Activated CD8-positive, alpha-beta T cell treated with anti-CD3 and anti-CD28 coated beads for 36 hours (primary cell): Measurements from ENCODE around the gene TTC38. TPM values are rescaled to one million over a fixed set of nuclear protein-coding genes. Genes with fewer than 3 reads are reported as not detected.
A peak's percentile ranks its signal among the peaks of the same experiment; 100 is the strongest.

Experiments
- ATAC-seq: fragments of 200-7000 bp; cut with Tn5 transposase; one replicate; pipeline ENCODE4 v1.10.0; 2021; ENCODE audit warnings: mild to moderate bottlenecking, moderate library complexity
- CTCF ChIA-PET: fragments of 350-600 bp; sonication (Branson Sonifier 250); formaldehyde crosslinking; loops from one replicate; lab custom pipeline; 2021; ENCODE audit warnings: antibody characterized with exemption; lab: Charles Lee
- POLR2A ChIA-PET: fragments of 350-600 bp; sonication (Branson Sonifier 250); formaldehyde crosslinking; loops from one replicate; lab custom pipeline; 2021; ENCODE audit warnings: antibody characterized with exemption; lab: Charles Lee
- DNase-seq: peaks from one replicate; pipeline ENCODE4 v3.0.0-alpha.2; 2020
- H3K27ac Mint-ChIP-seq: one replicate; pipeline ENCODE4 v1.8.0; 2021; ENCODE audit warnings: mild to moderate bottlenecking, mixed read lengths
- H3K27me3 Mint-ChIP-seq: one replicate; pipeline ENCODE4 v1.8.0; 2021; ENCODE audit warnings: mixed read lengths
- H3K36me3 Mint-ChIP-seq: one replicate; pipeline ENCODE4 v1.8.0; 2021; ENCODE audit warnings: low read depth, mixed read lengths
- H3K4me1 Mint-ChIP-seq: one replicate; pipeline ENCODE4 v1.8.0; 2021; ENCODE audit warnings: low read depth, mixed read lengths
- H3K4me3 Mint-ChIP-seq: one replicate; pipeline ENCODE4 v1.8.0; 2021; ENCODE audit warnings: mild to moderate bottlenecking, moderate library complexity, mixed read lengths
- H3K9me3 Mint-ChIP-seq: one replicate; pipeline ENCODE4 v1.8.0; 2021; ENCODE audit warnings: mixed read lengths
- CTCF ChIP-seq: fragments of 200-600 bp; IDR thresholded peaks from one replicate; pipeline ENCODE4 v1.8.0; 2022; ENCODE audit warnings: antibody characterized with exemption, mild to moderate bottlenecking
- intact Hi-C: fragments of 100-400 bp; cut with micrococcal nuclease; formaldehyde crosslinking; loops from one replicate; pipeline ENCODE4 v1.10.0; 2022
- total RNA-seq, 2 experiments: library from RNA; stranded (reverse); gene quantifications; one replicate each; pipeline ENCODE4 v1.2.3, GENCODE V29; 2021

Gene TTC38
- total RNA-seq, 2 experiments from 2014 or later = 9.0 to 11.9 TPM

- DNase-seq (no peak), ATAC-seq (peak; percentile 56)
- TF ChIP-seq CTCF = no peak
- POLR2A ChIA-PET = no interaction called here
- peaks cover 2% of the 10 kb centered on the region for H3K4me1 Mint-ChIP-seq
- H3K4me3 Mint-ChIP-seq = no peak overlapping the region
- CTCF ChIA-PET = no interaction called here
- H3K27ac Mint-ChIP-seq = no peak overlapping the region
- intact Hi-C loops = no loop called here
- H3K36me3 Mint-ChIP-seq = no peaks in the 10 kb centered on the region
- no peaks in the 10 kb centered on the region for H3K9me3 Mint-ChIP-seq
- H3K27me3 Mint-ChIP-seq = no peaks in the 10 kb centered on the region
These were observed 34.6 kb upstream of the TTC38 start for GRCh38 chr22:46233231-46233630.

DNA sequence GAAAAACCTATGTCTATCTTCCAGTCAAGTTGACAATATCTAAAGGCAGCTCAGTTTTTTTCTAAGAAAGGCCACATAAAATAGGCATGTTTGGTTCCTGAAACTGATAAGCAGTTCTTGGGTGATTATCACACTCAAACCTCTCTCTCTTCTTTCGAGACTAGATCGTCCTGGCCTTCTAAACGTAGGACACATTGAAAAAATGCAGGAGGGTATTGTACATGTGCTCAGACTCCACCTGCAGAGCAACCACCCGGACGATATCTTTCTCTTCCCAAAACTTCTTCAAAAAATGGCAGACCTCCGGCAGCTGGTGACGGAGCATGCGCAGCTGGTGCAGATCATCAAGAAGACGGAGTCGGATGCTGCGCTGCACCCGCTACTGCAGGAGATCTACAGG lies 32.8 kb upstream of the TTC38 start:
- DNase-seq (no peak), ATAC-seq (no peak)
- no peak for TF ChIP-seq CTCF
- Mint-ChIP-seq H3K36me3 (no peaks in the 10 kb centered on the region), H3K4me1 (peaks cover 14% of the 10 kb centered on the region), H3K4me3 (no peak overlapping the region), H3K27me3 (no peaks in the 10 kb centered on the region), H3K9me3 (no peaks in the 10 kb centered on the region), H3K27ac (no peak overlapping the region)
- ChIA-PET CTCF (interaction anchor here (1.0 to 1.1 kb wide), 2 partner anchors 12 to 133 kb away, joined by 3 to 4 read pairs; no protein-coding TSS in a partner anchor), POLR2A (no interaction called here)
- intact Hi-C loops = no loop called here

DNA sequence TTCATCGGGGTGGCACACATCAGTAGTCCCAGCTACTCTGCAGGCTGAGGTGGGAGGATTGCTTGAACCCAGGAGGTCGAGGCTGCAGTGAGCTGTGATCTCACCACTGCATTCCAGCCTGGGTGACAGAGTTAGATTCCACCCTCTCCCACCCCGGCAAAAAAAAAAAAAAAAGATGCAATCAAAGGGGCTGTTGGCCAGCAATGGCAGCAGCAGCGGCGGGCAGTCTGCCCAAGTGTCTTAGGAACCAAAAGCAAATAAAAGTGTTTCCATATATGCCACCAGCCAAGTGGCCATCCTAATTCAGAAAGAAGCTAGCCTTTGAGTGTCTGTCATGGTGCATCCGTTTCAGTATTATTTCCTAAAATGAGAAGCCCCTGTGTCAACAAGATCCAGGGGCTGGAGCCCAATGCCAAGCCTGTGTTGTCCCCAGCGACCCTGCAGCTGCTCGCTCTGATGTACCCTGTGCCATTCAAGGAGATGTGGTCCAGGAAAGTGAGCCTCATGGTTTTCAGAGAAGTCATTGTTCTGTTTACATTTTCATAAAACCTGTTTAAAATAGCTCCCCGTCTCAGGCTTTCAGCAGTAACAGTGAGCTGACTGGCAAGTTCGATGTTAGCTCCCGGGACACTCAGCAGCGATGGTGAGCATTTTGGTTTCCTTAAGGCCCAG lies 30.2 kb upstream of the TTC38 start:
- DNase-seq = no peak
- no peak overlapping the region for H3K4me3 Mint-ChIP-seq
- no peaks in the 10 kb centered on the region for H3K9me3 Mint-ChIP-seq
- H3K36me3 Mint-ChIP-seq = no peaks in the 10 kb centered on the region
- ATAC-seq = no peak
- TF ChIP-seq CTCF = no peak
- H3K27me3 Mint-ChIP-seq = no peaks in the 10 kb centered on the region
- POLR2A ChIA-PET = no interaction called here
- intact Hi-C loops = no loop called here
- peaks cover 25% of the 10 kb centered on the region for H3K4me1 Mint-ChIP-seq
- CTCF ChIA-PET = no interaction called here
- no peak overlapping the region for H3K27ac Mint-ChIP-seq

GRCh38 chr22:46238541-46238940 lies 29.3 kb upstream of the TTC38 start:
- H3K4me3 Mint-ChIP-seq = no peak overlapping the region
- H3K4me1 Mint-ChIP-seq = peaks cover 22% of the 10 kb centered on the region
- H3K9me3 Mint-ChIP-seq = no peaks in the 10 kb centered on the region
- ChIA-PET POLR2A (interaction anchor here (1.1 kb wide), 1 partner anchor 12 kb away, joined by 5 read pairs; the partner anchor contains the start of gene CDPF1), CTCF (no interaction called here)
- H3K27me3 Mint-ChIP-seq = no peaks in the 10 kb centered on the region
- no peak for TF ChIP-seq CTCF
- H3K36me3 Mint-ChIP-seq = no peaks in the 10 kb centered on the region
- DNase-seq (no peak), ATAC-seq (no peak)
- no peak overlapping the region for H3K27ac Mint-ChIP-seq
- intact Hi-C loops = no loop called here

DNA sequence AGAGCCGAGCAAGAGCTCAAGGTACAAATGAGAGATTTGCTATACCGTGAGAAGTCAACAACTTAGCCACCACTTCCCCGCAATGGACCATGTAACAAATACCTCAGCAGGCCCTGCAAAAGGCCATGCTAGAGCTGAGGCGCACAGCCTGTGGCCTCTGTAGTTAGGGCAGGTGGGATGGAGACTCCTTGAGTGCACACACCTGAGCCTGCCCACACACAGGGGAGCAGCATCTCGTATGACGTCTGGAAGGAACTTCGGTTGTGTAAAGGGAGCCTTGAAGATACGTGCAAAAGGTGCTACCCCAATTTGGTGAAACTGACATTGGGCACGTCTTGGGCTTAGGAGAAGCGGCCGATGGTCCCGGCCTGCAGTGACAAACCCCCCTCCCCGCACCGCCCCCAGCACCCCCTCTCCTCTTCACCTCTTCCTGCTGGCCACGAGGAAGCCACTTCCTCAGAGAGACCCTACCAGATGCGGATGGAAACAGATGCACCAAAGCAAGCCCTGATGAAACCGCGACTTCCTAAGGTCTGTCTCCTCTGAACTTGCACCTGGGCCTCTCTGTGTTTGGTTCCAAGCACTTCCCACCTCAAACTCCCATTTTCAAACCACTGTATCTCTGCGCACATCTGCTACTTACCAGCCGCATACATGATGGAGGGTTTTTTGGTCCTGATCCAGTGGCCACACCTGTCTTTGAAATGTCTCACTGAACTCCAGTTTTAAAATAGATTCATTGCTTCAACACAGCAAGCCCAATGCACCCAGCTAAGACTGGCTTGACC lies 28.4 kb upstream of the TTC38 start:
- no peak for TF ChIP-seq CTCF
- CTCF ChIA-PET = no interaction called here
- peak overlapping the region; percentile 26 for H3K4me3 Mint-ChIP-seq
- H3K9me3 Mint-ChIP-seq = no peaks in the 10 kb centered on the region
- H3K27ac Mint-ChIP-seq = peak overlapping the region; percentile 83
- peak; percentile 35 for DNase-seq
- H3K4me1 Mint-ChIP-seq = peaks cover 22% of the 10 kb centered on the region
- H3K36me3 Mint-ChIP-seq = peaks cover 3% of the 10 kb centered on the region
- intact Hi-C loops = no loop called here
- no peaks in the 10 kb centered on the region for H3K27me3 Mint-ChIP-seq
- POLR2A ChIA-PET = interaction anchor here (1.1 kb wide), 1 partner anchor 11 kb away, joined by 5 read pairs; the partner anchor contains the start of gene CDPF1
- peak; percentile 63 for ATAC-seq
